ENCODE data around the gene SPNS1. TPM values are rescaled to one million over a fixed set of nuclear protein-coding genes. Genes with fewer than 3 reads are reported as not detected.

SPNS1 gene
- total and polyA plus RNA-seq, 2 of the 8 experiments (the other 6 are each of a cell fraction or from before 2014, with no cell fraction given), result 48.8 to 66.9 TPM

DNA sequence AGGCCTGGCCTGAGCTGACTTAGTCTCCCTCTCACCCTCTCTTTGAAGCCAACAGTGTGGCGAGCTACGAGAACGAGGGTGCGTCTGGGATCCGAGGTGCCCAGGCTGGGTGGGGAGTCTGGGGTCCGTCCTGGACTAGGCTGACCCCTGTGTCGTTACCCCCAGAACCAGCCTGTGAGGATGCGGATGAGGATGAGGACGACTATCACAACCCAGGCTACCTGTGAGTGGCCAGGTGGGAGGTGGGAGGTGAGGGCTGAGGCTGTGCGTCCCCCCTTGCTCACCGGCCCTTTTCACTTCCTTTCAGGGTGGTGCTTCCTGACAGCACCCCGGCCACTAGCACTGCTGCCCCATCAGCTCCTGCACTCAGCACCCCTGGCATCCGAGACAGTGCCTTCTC is 11.9 kb downstream of the SPNS1 start:
- H4K8ac ChIP-seq (ENCODE audit: extremely low read depth, insufficient read depth, low read length), result no peak overlapping the region
- no peak overlapping the region for H2AFZ ChIP-seq (ENCODE audit: low read length)
- no peak overlapping the region for H2BK20ac ChIP-seq (ENCODE audit: low read length)
- no peak overlapping the region for H3K23ac ChIP-seq (ENCODE audit: insufficient read length)
- H3K79me1 ChIP-seq (ENCODE audit: low read depth, low read length), result no peaks in the 10 kb centered on the region
- H2AK5ac ChIP-seq (ENCODE audit: low read depth, low read length), result no peak overlapping the region
- H4K91ac ChIP-seq (replicated peaks; ENCODE audit: insufficient read length, low read length), result no peak overlapping the region
- no peaks in the 10 kb centered on the region for H3K79me2 ChIP-seq (ENCODE audit: control insufficient read depth in 1 of 2, insufficient read depth in 2 of 2, low read length in 2 of 2)
- POLR2A ChIA-PET (ENCODE audit: partially characterized antibody), result interaction anchor here (1.8 to 2.1 kb wide), 2 partner anchors 9 to 12 kb away, joined by 5 to 8 read pairs; partner anchors contain the start of gene SPNS1
- no peak overlapping the region for H3K56ac ChIP-seq (replicated peaks; ENCODE audit: insufficient read length, low read depth, low read length)
- FAIRE-seq (no peak), DNase-seq (ENCODE audit: low read depth in 1 of 2, low spot score in 2 of 2) (no peak)
- no peak overlapping the region for H3K27ac ChIP-seq (ENCODE audit: low read depth, low read length)
- peaks cover 0 to 2% of the 10 kb centered on the region in 2 experiments for H4K20me1 ChIP-seq (replicated peaks in 1 of 2; ENCODE audit: control insufficient read depth in 1 of 2, insufficient read depth in 2 of 2, low read length in 2 of 2)
- H3K4me2 ChIP-seq (ENCODE audit: insufficient read depth in 1 of 2, low read depth in 2 of 2, low read length in 2 of 2), result no peak overlapping the region
- H2BK5ac ChIP-seq (ENCODE audit: low read depth, low read length), result no peak overlapping the region
- no peaks in the 10 kb centered on the region for H3K4me1 ChIP-seq (replicated peaks in 1 of 4; ENCODE audit: control insufficient read depth in 3 of 4, insufficient read depth in 4 of 4, low read length in 3 of 4)
- no peak overlapping the region for H3K9ac ChIP-seq (replicated peaks in 1 of 4; ENCODE audit: extremely low read depth in 1 of 4, low read depth in 3 of 4, low read length in 3 of 4)
- no peak overlapping the region for H3K18ac ChIP-seq (ENCODE audit: extremely low read depth, low read length)
- peaks cover 0 to 9% (median 4%) of the 10 kb centered on the region in 4 experiments; a peak in 4 of 8 replicates for H3K36me3 ChIP-seq (ENCODE audit: control insufficient read depth in 2 of 4, insufficient read depth in 4 of 4, low read length in 3 of 4)
- no peak overlapping the region for H3K14ac ChIP-seq (ENCODE audit: insufficient read length)
- H3K4me3 ChIP-seq (ENCODE audit: extremely low read depth in 1 of 4, insufficient read depth in 2 of 4, low read depth in 3 of 4, low read length in 4 of 4), result no peak overlapping the region
- CTCF ChIA-PET (ENCODE audit: partially characterized antibody), result interaction anchor here (0.9 to 3.5 kb wide), 4 partner anchors 8 to 25 kb away, joined by 3 to 25 read pairs (median 8); partner anchors contain the start of gene SPNS1
- WGBS, 2 experiments (ENCODE audit: extremely low coverage in 1 of 2, insufficient coverage in 1 of 2, insufficient read length in 1 of 2, insufficient replicate concordance in 2 of 2, low coverage in 1 of 2, low lambda C conversion rate in 2 of 2, missing lambda C conversion rate in 1 of 2), result 92% methylated on average over 13 of the region's 13 CpGs; no CpG with 5 or more reads in 1 of the 2 experiments
- peaks cover 4% of the 10 kb centered on the region in 2 experiments; a peak in 1 of 4 replicates for H3K9me3 ChIP-seq (ENCODE audit: insufficient read depth in 2 of 2, low read depth in 1 of 2, low read length in 1 of 2)
- no peak overlapping the region for H4K5ac ChIP-seq (ENCODE audit: insufficient read length, low read depth, low read length)
- H2BK12ac ChIP-seq (ENCODE audit: low read depth, low read length), result no peak overlapping the region
- no peak overlapping the region for H3K4ac ChIP-seq (replicated peaks; ENCODE audit: insufficient read length, low read depth, low read length)
- H3K23me2 ChIP-seq (ENCODE audit: low read depth, low read length), result no peaks in the 10 kb centered on the region
- no peak overlapping the region for H2BK120ac ChIP-seq (replicated peaks; ENCODE audit: low read depth, low read length)
- H2BK15ac ChIP-seq (ENCODE audit: low read length), result no peak overlapping the region
- no peaks in the 10 kb centered on the region for H3K27me3 ChIP-seq (replicated peaks in 1 of 4; ENCODE audit: control insufficient read depth in 3 of 4, extremely low read depth in 1 of 4, insufficient read depth in 3 of 4, low read length in 3 of 4)
- TF ChIP-seq GABPA (IDR thresholded peaks at IDR 0.05; ENCODE audit: borderline replicate concordance, insufficient read depth, low read length) (no peak), RNF2 (IDR thresholded peaks at IDR 0.05; ENCODE audit: borderline replicate concordance, low read depth, low read length, missing control alignments, poor library complexity, severe bottlenecking) (no peak), ZNF274 (IDR thresholded peaks at IDR 0.05; ENCODE audit: borderline replicate concordance, extremely low read depth, low read length) (no peak), CTBP2 (IDR thresholded peaks at IDR 0.05; ENCODE audit: borderline replicate concordance, insufficient read depth, insufficient read length, low read length) (no peak), SP1 (IDR thresholded peaks at IDR 0.05; ENCODE audit: low read depth, low read length) (no peak), YY1 (IDR thresholded peaks at IDR 0.05; ENCODE audit: low read depth, low read length) (no peak), KDM1A (IDR thresholded peaks at IDR 0.05; ENCODE audit: borderline replicate concordance, low read length) (no peak), TAF1 (IDR thresholded peaks at IDR 0.05; ENCODE audit: low read depth, low read length) (no peak), SP2 (IDR thresholded peaks at IDR 0.05; ENCODE audit: low read length) (no peak), CEBPB (IDR thresholded peaks at IDR 0.05; ENCODE audit: low read depth, low read length) (no peak)
- TF ChIP-seq, protein P1, sequence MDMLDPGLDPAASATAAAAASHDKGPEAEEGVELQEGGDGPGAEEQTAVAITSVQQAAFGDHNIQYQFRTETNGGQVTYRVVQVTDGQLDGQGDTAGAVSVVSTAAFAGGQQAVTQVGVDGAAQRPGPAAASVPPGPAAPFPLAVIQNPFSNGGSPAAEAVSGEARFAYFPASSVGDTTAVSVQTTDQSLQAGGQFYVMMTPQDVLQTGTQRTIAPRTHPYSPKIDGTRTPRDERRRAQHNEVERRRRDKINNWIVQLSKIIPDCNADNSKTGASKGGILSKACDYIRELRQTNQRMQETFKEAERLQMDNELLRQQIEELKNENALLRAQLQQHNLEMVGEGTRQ (IDR thresholded peaks at IDR 0.05; ENCODE audit: low read length), result no peak

All from H1 (cell line).